NCI-H2227 (cell line): Measurements from ENCODE around the gene ZNF566.

Experiments
- DNase-seq: peaks from one replicate; lab custom pipeline; 2025; ENCODE audit not compliant: unreplicated experiment; lab: John Stamatoyannopoulos, UW

The ZNF566 gene

GRCh38 chr19:36449059-36449670 is 40.2 kb downstream of the ZNF566 start:
- no peak for DNase-seq

DNA sequence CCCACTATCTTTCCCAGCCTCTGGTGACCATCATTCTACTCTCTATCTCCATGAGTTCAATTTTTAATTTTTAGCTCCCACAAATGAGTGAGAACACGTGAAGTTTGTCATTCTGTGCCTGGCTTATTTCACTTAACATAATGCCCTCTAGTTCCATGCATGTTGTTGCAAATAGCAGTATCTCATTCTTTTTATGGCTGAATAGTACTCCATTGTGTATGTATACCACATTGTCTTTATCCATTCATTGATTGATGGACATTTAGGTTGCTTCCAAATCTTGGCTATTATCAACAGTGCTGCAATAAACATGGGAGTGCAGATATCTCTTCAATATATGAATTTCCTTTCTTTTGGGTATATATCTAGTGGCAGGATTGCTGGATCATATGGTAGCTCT is 48.0 kb downstream of the ZNF566 start:
- DNase-seq, result no peak

DNA sequence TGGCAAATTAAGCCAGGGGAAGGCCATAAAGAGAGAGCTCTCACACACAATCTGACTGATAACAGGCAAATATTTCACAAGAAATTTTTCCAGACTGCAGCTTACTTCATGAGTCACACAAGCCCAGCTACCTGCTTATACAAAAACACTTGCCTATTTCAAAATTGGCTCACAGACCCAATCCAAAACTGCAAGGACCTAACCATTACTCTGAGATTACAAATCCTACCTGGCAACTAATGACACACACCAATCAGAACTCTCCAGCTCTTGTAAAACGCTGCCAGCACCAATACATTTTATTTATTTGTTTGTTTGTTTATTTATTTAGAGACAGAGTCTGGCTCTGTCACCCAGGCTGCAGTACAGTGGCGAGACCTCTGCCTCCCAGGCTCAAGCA is 52.8 kb downstream of the ZNF566 start:
- DNase-seq, result peak; percentile 56

DNA sequence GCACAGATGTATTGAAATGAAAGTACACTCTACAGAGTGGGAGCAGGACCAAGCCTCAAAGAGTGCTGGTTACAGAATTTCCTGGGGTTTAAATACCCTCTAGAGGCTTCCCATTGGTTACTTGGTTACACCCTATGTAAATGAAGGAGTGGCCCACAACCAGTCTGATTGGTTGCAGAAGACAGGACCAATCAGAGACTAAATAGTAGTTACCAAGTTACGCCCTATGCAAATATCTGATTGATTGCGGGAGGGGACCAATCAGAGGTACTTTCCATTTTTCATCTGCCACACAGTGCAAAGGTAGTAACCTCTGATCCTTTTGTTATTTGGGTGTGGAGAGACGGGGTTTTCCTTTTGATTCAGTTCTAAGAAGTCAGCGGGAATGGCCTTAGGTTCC is 65.4 kb downstream of the ZNF566 start:
- no peak for DNase-seq

GRCh38 chr19:36421749-36422481 is 67.4 kb downstream of the ZNF566 start:
- DNase-seq, result peak; percentile 79

DNA sequence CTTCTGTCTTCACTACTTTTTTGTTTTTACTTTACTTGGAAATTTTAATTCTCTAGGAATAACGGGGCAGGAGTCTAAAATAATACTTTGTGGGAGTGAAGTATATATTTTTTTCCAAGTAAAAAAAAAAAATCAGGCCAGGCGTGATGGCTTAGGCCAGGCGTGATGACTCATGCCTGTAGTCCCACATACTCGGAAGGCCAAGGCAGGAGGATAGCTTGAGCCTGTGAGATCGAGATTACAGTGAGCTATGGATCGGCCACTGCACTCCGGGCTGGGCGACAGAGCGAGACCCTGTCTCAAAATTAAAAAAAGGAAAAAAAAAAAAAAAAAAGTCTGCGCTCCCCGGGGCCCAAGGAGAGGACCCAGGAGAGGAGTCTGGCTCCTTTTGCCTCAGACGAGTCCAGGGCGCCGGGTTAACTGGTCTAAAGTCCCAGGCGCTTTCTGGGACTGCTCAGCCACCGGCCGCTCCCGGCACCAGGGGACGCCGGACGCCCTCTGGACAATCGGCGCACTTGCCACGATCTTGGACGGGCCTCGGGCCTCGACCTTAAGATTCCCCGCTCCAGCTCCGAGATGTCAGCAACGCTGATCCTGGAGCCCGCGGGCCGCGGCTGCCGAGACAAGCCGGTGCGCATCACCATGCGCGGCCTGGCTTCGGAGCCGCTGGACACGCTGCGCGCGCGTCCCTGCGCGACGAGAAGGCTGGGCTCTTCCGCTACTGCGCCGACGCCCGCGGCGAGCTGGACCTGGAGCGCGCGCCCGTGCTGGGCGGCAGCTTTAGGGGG is 68.2 kb downstream of the ZNF566 start:
- DNase-seq, result peak; percentile 91

DNA sequence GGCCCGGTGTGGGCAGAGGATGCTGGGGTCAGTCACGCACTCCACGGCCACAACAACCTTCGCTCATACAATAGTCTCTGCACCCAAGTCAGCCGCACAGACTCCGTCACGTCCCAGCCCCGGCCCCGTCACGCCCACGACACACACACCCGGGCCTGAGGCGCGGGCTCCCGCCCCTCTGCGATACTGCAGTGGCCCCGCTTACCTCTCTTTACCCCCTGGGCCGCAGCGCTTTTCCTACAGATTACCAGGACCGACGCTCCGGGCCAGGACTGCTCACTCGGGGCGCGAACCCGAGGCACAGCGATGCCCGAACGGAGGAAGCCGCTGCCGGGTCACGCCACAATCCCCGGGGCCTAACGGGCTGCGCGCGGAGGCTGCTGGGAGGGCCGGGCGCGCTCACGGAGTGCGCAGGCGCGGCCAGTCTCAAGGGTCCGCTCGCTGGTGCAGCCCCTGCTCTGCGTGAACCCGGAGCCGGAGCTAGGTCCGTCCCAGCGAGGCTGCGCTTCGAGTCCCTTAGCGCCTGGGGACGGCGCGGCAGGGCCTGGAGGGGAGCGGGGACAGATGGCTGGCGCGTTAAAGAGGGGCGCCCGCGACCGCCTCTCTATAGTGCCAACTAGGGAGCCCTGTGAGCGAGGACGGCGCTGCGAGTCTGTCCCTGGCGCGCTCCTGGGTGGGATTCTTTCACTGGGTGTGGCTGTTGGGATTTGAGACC is 70.9 kb downstream of the ZNF566 start, which contains the start of gene ZFP82:
ZFP82 (minus strand) TSS at position 358 of the 715 bp plus-strand sequence. CDS start 8,855 bp downstream, outside the sequence.
- peak; percentile 99 for DNase-seq

DNA sequence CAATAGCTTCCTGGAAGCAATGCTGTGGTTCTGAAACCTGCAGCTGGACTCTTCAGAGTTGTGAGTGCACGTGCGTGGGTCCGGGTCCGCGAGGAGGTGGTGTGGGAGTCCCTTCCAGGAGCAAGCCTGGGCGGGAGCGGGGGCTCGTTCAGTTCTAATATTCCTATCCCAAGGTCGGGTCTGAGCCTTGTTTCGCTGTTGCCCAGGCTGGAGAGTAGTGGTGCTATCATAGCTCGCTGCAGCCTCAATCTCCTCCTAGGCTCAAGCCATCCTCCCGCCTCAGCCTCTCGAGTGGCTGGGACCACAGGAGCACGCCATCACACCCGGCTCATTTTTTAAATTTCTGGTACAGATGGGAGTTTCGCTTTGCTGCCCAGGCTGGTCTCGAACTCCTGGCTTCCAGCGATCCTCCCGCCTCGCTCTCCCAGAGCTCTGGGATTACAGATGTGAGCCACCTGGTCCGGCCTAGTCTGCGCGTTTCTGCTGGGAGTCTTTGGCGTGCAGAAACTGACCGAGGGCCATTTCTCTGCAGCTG is 71.5 kb downstream of the ZNF566 start:
- peak; percentile 84 for DNase-seq

- DNase-seq, result no peak
Observed at GRCh38 chr19:36409841-36410240, 79.5 kb downstream of the ZNF566 start.

DNA sequence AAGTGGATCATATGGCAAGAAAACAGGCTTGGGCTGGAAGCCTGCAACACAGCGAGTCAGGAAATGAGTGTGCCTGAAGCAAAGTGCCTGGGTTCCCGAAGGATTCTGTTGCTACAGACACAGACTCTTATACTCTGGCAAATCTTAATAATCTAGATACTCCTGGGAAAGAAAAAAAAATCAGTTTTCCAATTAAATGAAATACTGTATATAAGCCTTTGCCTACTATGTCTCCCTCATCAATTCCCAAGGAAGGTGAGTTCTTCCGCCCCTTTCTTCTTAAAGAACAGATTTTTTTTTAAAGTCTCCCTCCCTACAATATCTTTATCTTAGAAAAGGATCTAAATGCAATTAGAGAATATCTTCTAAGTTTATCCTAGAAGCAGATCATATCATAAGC is 81.3 kb downstream of the ZNF566 start:
- DNase-seq, result no peak

GRCh38 chr19:36404498-36404897 is 84.9 kb downstream of the ZNF566 start:
- no peak for DNase-seq

- no peak for DNase-seq
Observed at GRCh38 chr19:36401475-36401874, 87.9 kb downstream of the ZNF566 start.

- no peak for DNase-seq
Observed at GRCh38 chr19:36398571-36398970, 90.8 kb downstream of the ZNF566 start.
